DND-41 (cell line): ENCODE data around the gene LILRA5.
"Not testable (repeated sequence)": the region's sequence is repeated elsewhere in the genome, so short reads cannot be mapped to it uniquely, and the experiment has no call there.

Experiments
- ATAC-seq: fragments of 200-7000 bp; cut with Tn5 transposase; 3 replicates; pipeline ENCODE4 v1.9.1; 2021; ENCODE audit warnings: low read depth; ENCODE audit not compliant: insufficient read depth
- DNase-seq: peaks from one replicate; pipeline ENCODE4 v3.0.0-alpha.2; 2020
- H2AFZ ChIP-seq: 2 replicates; pipeline ENCODE4 v1.6.0; 2012; ENCODE audit warnings: low read depth, low read length
- H3K27ac ChIP-seq: 2 replicates; pipeline ENCODE4 v1.5.1; 2012; ENCODE audit warnings: low read length, inconsistent platforms
- H3K27me3 ChIP-seq: fragments of 200-600 bp; sonication (generic); 2 replicates; pipeline ENCODE4 v1.6.0; 2012; ENCODE audit warnings: low read length, mild to moderate bottlenecking, inconsistent platforms; ENCODE audit not compliant: insufficient read depth, poor library complexity
- H3K36me3 ChIP-seq: 2 replicates; pipeline ENCODE4 v1.5.1; 2012; ENCODE audit warnings: low read length, inconsistent platforms; ENCODE audit not compliant: insufficient read depth
- H3K4me1 ChIP-seq: 2 replicates; pipeline ENCODE4 v1.5.1; 2012; ENCODE audit warnings: mild to moderate bottlenecking, low read length; ENCODE audit not compliant: insufficient read depth
- H3K4me2 ChIP-seq: 2 replicates; pipeline ENCODE4 v1.6.0; 2012; ENCODE audit warnings: mild to moderate bottlenecking, moderate library complexity, low read length, inconsistent platforms; ENCODE audit not compliant: insufficient read depth
- H3K4me3 ChIP-seq, 2 experiments: fragments of 200-600 bp in 1 of 2; shearing (Covaris generic) in 1 of 2; 2 replicates each; pipeline ENCODE4 v1.5.1; 2012 to 2016; ENCODE audit warnings: inconsistent platforms in 2 of 2, low read length in 2 of 2, mild to moderate bottlenecking in 2 of 2, low read depth in 1 of 2, moderate library complexity in 1 of 2
- H3K79me2 ChIP-seq: 2 replicates; pipeline ENCODE4 v1.6.0; 2012; ENCODE audit warnings: low read length, inconsistent platforms; ENCODE audit not compliant: insufficient read depth
- H3K9ac ChIP-seq: 2 replicates; pipeline ENCODE4 v1.6.0; 2012; ENCODE audit warnings: low read depth, mild to moderate bottlenecking, inconsistent platforms, low read length, moderate library complexity
- H3K9me3 ChIP-seq: 2 replicates; pipeline ENCODE4 v1.5.1; 2012; ENCODE audit warnings: low read length, moderate library complexity, mild to moderate bottlenecking, inconsistent platforms; ENCODE audit not compliant: insufficient read depth, severe bottlenecking
- H4K20me1 ChIP-seq: 2 replicates; pipeline ENCODE4 v1.6.0; 2012; ENCODE audit warnings: low read length; ENCODE audit not compliant: insufficient read depth
- EZH2 ChIP-seq: IDR thresholded peaks from 3 replicates; pipeline ENCODE4 v1.6.1; 2012; ENCODE audit warnings: borderline replicate concordance, low read depth, mild to moderate bottlenecking, moderate library complexity, low read length, inconsistent platforms; ENCODE audit not compliant: severe bottlenecking
- TF ChIP-seq, protein P1 (sequence below): IDR thresholded peaks from 2 replicates; pipeline ENCODE4 v1.5.1; 2012; ENCODE audit warnings: borderline replicate concordance, low read length, moderate library complexity, mild to moderate bottlenecking; ENCODE audit not compliant: poor library complexity, severe bottlenecking; ENCODE audit errors: extremely low read depth

LILRA5 gene

GRCh38 chr19:54298357-54299125, 14.4 kb downstream of the LILRA5 start:
- no peak overlapping the region for H3K27ac ChIP-seq
- no peak overlapping the region for H3K9ac ChIP-seq
- no peak overlapping the region for H3K4me2 ChIP-seq
- H3K36me3 ChIP-seq: no peaks in the 10 kb centered on the region
- H3K4me3 ChIP-seq: no peak overlapping the region
- H3K4me1 ChIP-seq: no peaks in the 10 kb centered on the region
- H3K79me2 ChIP-seq: no peaks in the 10 kb centered on the region
- DNase-seq: no peak
- H4K20me1 ChIP-seq: 0 out of 2 replicates have a peak, but pooled peaks cover 7% of the 10 kb centered on the region
- no peak for ATAC-seq
- TF ChIP-seq, protein P1, sequence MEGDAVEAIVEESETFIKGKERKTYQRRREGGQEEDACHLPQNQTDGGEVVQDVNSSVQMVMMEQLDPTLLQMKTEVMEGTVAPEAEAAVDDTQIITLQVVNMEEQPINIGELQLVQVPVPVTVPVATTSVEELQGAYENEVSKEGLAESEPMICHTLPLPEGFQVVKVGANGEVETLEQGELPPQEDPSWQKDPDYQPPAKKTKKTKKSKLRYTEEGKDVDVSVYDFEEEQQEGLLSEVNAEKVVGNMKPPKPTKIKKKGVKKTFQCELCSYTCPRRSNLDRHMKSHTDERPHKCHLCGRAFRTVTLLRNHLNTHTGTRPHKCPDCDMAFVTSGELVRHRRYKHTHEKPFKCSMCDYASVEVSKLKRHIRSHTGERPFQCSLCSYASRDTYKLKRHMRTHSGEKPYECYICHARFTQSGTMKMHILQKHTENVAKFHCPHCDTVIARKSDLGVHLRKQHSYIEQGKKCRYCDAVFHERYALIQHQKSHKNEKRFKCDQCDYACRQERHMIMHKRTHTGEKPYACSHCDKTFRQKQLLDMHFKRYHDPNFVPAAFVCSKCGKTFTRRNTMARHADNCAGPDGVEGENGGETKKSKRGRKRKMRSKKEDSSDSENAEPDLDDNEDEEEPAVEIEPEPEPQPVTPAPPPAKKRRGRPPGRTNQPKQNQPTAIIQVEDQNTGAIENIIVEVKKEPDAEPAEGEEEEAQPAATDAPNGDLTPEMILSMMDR: no peak
- no peak for TF ChIP-seq EZH2
- no peaks in the 10 kb centered on the region for H3K9me3 ChIP-seq
- no peak overlapping the region for H2AFZ ChIP-seq
- no peaks in the 10 kb centered on the region for H3K27me3 ChIP-seq

DNA sequence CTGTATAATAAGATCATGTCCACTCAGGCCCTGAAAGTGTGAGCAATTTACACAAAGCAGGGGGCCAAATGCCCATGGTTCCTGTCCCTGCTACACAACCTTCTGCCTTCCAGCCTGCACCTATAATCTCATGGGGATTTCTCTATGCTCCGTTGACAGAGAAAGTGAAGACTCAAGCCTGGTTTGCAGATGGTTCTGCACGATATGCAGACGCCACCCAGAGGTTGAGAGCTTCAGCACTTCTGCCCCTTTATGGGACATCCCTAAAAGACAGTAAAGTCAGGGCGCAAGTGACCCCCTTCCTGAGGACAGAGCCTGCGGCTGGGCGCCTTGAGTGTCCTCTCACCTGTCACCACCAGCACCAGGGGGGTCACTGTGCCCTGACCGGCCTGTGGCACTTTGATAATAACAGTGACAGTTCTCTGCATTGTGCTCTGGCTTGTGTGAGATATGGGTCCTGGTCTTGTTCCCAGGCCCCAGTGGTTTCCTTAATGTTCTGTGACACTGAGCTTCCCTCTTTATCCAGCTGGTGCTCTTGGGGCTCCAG, 15.1 kb downstream of the LILRA5 start:
- TF ChIP-seq, protein P1: no peak
- TF ChIP-seq EZH2: no peak
- Histone ChIP-seq H3K9ac (no peak overlapping the region), H3K4me2 (no peak overlapping the region), H4K20me1 (0 out of 2 replicates have a peak, but pooled peaks cover 7% of the 10 kb centered on the region), H3K36me3 (no peaks in the 10 kb centered on the region), H3K4me3 (no peak overlapping the region), H3K27ac (no peak overlapping the region), H3K79me2 (no peaks in the 10 kb centered on the region), H3K4me1 (no peaks in the 10 kb centered on the region), H3K9me3 (no peaks in the 10 kb centered on the region), H2AFZ (no peak overlapping the region), H3K27me3 (no peaks in the 10 kb centered on the region)
- no peak for ATAC-seq
- DNase-seq: no peak

DNA sequence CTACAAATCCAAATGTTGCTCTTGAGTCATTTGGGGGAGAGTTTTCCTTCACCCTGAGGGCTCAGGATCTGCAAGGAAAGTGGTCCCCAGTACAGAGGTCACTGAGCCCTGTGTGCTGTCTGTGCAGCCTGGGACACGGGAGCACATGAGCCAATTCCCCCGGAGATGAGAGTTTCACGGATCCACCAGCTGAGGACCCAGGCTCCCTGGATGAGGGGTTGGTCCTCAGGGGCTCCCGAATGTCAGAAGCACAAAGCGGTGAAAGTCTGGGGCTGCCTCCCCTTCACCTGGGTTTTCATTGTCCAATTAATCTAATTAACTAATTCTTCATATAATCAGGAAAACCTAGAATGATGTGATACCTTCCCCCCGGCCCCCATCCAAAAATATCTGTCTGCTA, 18.4 kb downstream of the LILRA5 start:
- no peak overlapping the region for H2AFZ ChIP-seq
- H3K4me3 ChIP-seq: no peak overlapping the region
- no peaks in the 10 kb centered on the region for H3K36me3 ChIP-seq
- H3K27ac ChIP-seq: no peak overlapping the region
- DNase-seq: no peak
- 0 out of 2 replicates have a peak, but pooled peaks cover 7% of the 10 kb centered on the region for H4K20me1 ChIP-seq
- no peak for ATAC-seq
- no peak overlapping the region for H3K4me2 ChIP-seq
- no peaks in the 10 kb centered on the region for H3K27me3 ChIP-seq
- H3K9ac ChIP-seq: no peak overlapping the region
- TF ChIP-seq, protein P1: no peak
- H3K9me3 ChIP-seq: no peaks in the 10 kb centered on the region
- no peaks in the 10 kb centered on the region for H3K79me2 ChIP-seq
- no peaks in the 10 kb centered on the region for H3K4me1 ChIP-seq

- not testable (repeated sequence) for H3K27ac ChIP-seq, H3K4me2 ChIP-seq, H3K4me3 ChIP-seq, H3K79me2 ChIP-seq, ATAC-seq, DNase-seq, H3K4me1 ChIP-seq, H3K36me3 ChIP-seq, H4K20me1 ChIP-seq, H2AFZ ChIP-seq, H3K27me3 ChIP-seq, H3K9ac ChIP-seq, H3K9me3 ChIP-seq
Measured at GRCh38 chr19:54289160-54289559, 23.8 kb downstream of the LILRA5 start.
